ENCODE results near the gene IQCN. TPM values are rescaled to one million over a fixed set of nuclear protein-coding genes. Genes with fewer than 3 reads are reported as not detected.

The IQCN gene
- total and polyA plus RNA-seq, 2 of the 4 experiments (the other 2 are of a cell fraction) = 0.18 to 0.67 TPM

GRCh38 chr19:18307271-18307681 is 33.0 kb upstream of the IQCN start:
- no peak overlapping the region for H4K8ac ChIP-seq (ENCODE audit: low read depth in 2 of 2, low read length in 2 of 2)

More at GRCh38 chr19:18307271-18307681, 33.0 kb upstream of the IQCN start:
- Histone ChIP-seq H4K91ac (ENCODE audit: insufficient read depth, low read depth, low read length) (no peak overlapping the region), H3K23ac (ENCODE audit: low read depth, low read length) (no peak overlapping the region), H2AK5ac (ENCODE audit: low read depth, low read length) (peak overlapping the region; percentile 54; the same call in 1 of the 2 replicates), H2AK9ac (replicated peaks; ENCODE audit: low read depth, low read length, poor library complexity) (no peak overlapping the region), H3K9me1 (ENCODE audit: insufficient read depth, low read length) (peaks cover 4% of the 10 kb centered on the region; the same call in 1 of the 2 replicates), H3K4me1 (ENCODE audit: control insufficient read depth, insufficient read depth, low read length) (peaks cover 20% of the 10 kb centered on the region), H4K20me1 (ENCODE audit: insufficient read depth, low read length) (no peaks in the 10 kb centered on the region), H3K4me3 (ENCODE audit: insufficient read depth, low read depth, low read length) (no peak overlapping the region), H3K18ac (ENCODE audit: low read depth, low read length) (no peak overlapping the region), H3K36me3 (ENCODE audit: control insufficient read depth, insufficient read depth, low read length) (peaks cover 24% of the 10 kb centered on the region), H2BK120ac (ENCODE audit: low read depth, low read length) (no peak overlapping the region), H2BK15ac (ENCODE audit: low read depth, low read length) (no peak overlapping the region), H3K9me3 (ENCODE audit: control insufficient read depth, insufficient read depth, low read length) (no peaks in the 10 kb centered on the region), H3K27ac (ENCODE audit: insufficient read depth, low read length) (no peak overlapping the region), H3K56ac (ENCODE audit: extremely low read depth, insufficient read depth, low read length) (no peak overlapping the region; the same call in 1 of the 2 replicates), H3K4ac (ENCODE audit: low read depth, low read length) (no peak overlapping the region), H3K4me2 (ENCODE audit: low read depth, low read length) (no peak overlapping the region), H2BK20ac (ENCODE audit: low read depth, low read length) (no peak overlapping the region), H3K14ac (replicated peaks; ENCODE audit: low read depth, low read length) (no peak overlapping the region), H3K9ac (ENCODE audit: low read depth, low read length) (no peak overlapping the region), H3K27me3 (ENCODE audit: control insufficient read depth, insufficient read depth, low read length) (no peaks in the 10 kb centered on the region), H4K5ac (ENCODE audit: low read depth, low read length) (no peak overlapping the region), H2BK5ac (ENCODE audit: low read depth, low read length, poor library complexity, severe bottlenecking) (no peak overlapping the region), H2AFZ (replicated peaks; ENCODE audit: low read length, poor library complexity) (peak overlapping the region; percentile 51), H3K79me1 (ENCODE audit: low read depth in 1 of 2, low read length in 2 of 2) (peaks cover 3 to 24% of the 10 kb centered on the region in 2 experiments; a peak in 3 of 4 replicates)
- ChIA-PET POLR2A (ENCODE audit: unreplicated experiment) (interaction anchor here (1.0 kb wide), 1 partner anchor 26 kb away, joined by 3 read pairs; the partner anchor contains the start of gene JUND), CTCF (no interaction called here)
- ATAC-seq (ENCODE audit: low read depth) (no peak), DNase-seq (no peak)
- dilution Hi-C loops (cut with HindIII; ENCODE audit: low sequenced_read_pairs, unreplicated experiment) = no loop called here
- no TSS peak for BruUV-seq (replicated peaks)
- no CpG with 5 or more reads among the region's 19 CpGs for WGBS, 2 experiments (ENCODE audit: extremely low coverage in 2 of 2, insufficient read length in 1 of 2)
- intact Hi-C loops (cut with micrococcal nuclease) = no loop called here
- in situ Hi-C loops (cut with MboI; ENCODE audit: low sequenced_read_pairs) = no loop called here
- TF ChIP-seq BHLHE40 (IDR thresholded peaks at IDR 0.05; ENCODE audit: low read depth, low read length) (no peak), POLR2A (IDR thresholded peaks at IDR 0.05; ENCODE audit: low read depth, low read length) (no peak), RAD21 (IDR thresholded peaks at IDR 0.05; ENCODE audit: low read length) (no peak), USF2 (IDR thresholded peaks at IDR 0.05; ENCODE audit: low read depth, low read length) (no peak), SMC3 (IDR thresholded peaks at IDR 0.05; ENCODE audit: low read depth, low read length) (no peak)

All from IMR-90 (cell line).